GM12878 (cell line): ENCODE data around the gene RAB30. TPM values are rescaled to one million over a fixed set of nuclear protein-coding genes. Genes with fewer than 3 reads are reported as not detected.

ENCODE experiments used
- ATAC-seq: fragments of 200-7000 bp; cut with Tn5 transposase; 3 replicates; pipeline ENCODE4 v1.9.1; 2020; ENCODE audit warnings: mild to moderate bottlenecking, moderate library complexity
- BruUV-seq: library from RNA; stranded (reverse); fragments of 400-500 nt; replicated peaks from 2 replicates; lab custom pipeline; 2021; lab: Mats Ljungman, UMichigan
- CTCF ChIA-PET: fragments of 300-600 bp; sonication (Branson Sonifier 250); formaldehyde crosslinking; extraction: SDS; loops from one replicate; lab custom pipeline; 2021; ENCODE audit warnings: inconsistent platforms; lab: Yijun Ruan, JAX
- POLR2A ChIA-PET: fragments of 350-600 bp; formaldehyde crosslinking; extraction: SDS; loops from one replicate; lab custom pipeline; 2021; ENCODE audit warnings: inconsistent platforms; lab: Charles Lee
- RAD21 ChIA-PET: fragments of 300-600 bp; sonication (Branson Sonifier 250); formaldehyde crosslinking; loops from one replicate; lab custom pipeline; 2023; ENCODE audit warnings: antibody characterized with exemption; ENCODE audit not compliant: unreplicated experiment; lab: Charles Lee
- SMC1A ChIA-PET: fragments of 300-600 bp; sonication (Branson Sonifier 250); formaldehyde crosslinking; loops from one replicate; lab custom pipeline; 2023; ENCODE audit not compliant: unreplicated experiment, uncharacterized antibody; lab: Charles Lee
- DNase-seq: peaks from one replicate; pipeline ENCODE4 v3.0.0-alpha.2; 2011; ENCODE audit warnings: low read depth, low spot score
- FAIRE-seq: peaks from 3 replicates; lab custom pipeline; 2011; peaks lifted over from hg19 to GRCh38; lab: Jason Lieb, UNC
- H2AFZ ChIP-seq: 2 replicates; pipeline ENCODE4 v1.6.0; 2011; ENCODE audit warnings: low read depth, low read length, control low read depth; ENCODE audit not compliant: control insufficient read depth
- H3K27ac ChIP-seq: 2 replicates; pipeline ENCODE4 v1.5.1; 2011; ENCODE audit warnings: control low read depth; ENCODE audit not compliant: control insufficient read depth, insufficient read depth
- H3K27me3 ChIP-seq, 2 experiments: replicated peaks in 1 of 2; 2 replicates each; pipeline versions ENCODE4 v1.6.0 to v1.6.1; 2011; ENCODE audit warnings: low read length in 1 of 2; ENCODE audit not compliant: control insufficient read depth in 2 of 2, insufficient read depth in 2 of 2
- H3K36me3 ChIP-seq, 2 experiments: 2 replicates each; pipeline ENCODE4 v1.5.1; 2011; ENCODE audit warnings: low read length in 1 of 2; ENCODE audit not compliant: control insufficient read depth in 2 of 2, insufficient read depth in 2 of 2
- H3K4me1 ChIP-seq: 2 replicates; pipeline ENCODE4 v1.6.1; 2011; ENCODE audit warnings: mild to moderate bottlenecking, low read length, moderate library complexity, mixed read lengths; ENCODE audit not compliant: control insufficient read depth, insufficient read depth
- H3K4me2 ChIP-seq: 2 replicates; pipeline ENCODE4 v1.6.0; 2011; ENCODE audit warnings: control low read depth; ENCODE audit not compliant: control insufficient read depth, insufficient read depth
- H3K4me3 ChIP-seq: fragments of 200-600 bp; sonication (generic); 2 replicates; pipeline ENCODE4 v1.5.1; 2016
- H3K79me2 ChIP-seq: 2 replicates; pipeline ENCODE4 v1.6.0; 2011; ENCODE audit warnings: low read length; ENCODE audit not compliant: control insufficient read depth, insufficient read depth
- H3K9ac ChIP-seq: 2 replicates; pipeline ENCODE4 v1.8.0; 2011; ENCODE audit warnings: low read length, control low read depth, mixed read lengths; ENCODE audit not compliant: control insufficient read depth, insufficient read depth
- H3K9me3 ChIP-seq: replicated peaks from 3 replicates; pipeline ENCODE4 v1.5.1; 2011; ENCODE audit warnings: mild to moderate bottlenecking, low read length; ENCODE audit not compliant: control insufficient read depth, insufficient read depth
- H4K20me1 ChIP-seq: 2 replicates; pipeline ENCODE4 v1.6.0; 2011; ENCODE audit not compliant: control insufficient read depth, insufficient read depth
- BCL11A ChIP-seq: IDR thresholded peaks from 2 replicates; pipeline ENCODE4 v1.6.1; 2011; ENCODE audit warnings: low read depth, low read length
- CBX3 ChIP-seq: fragments of 200-600 bp; sonication (generic); IDR thresholded peaks from 2 replicates; pipeline ENCODE4 v1.6.1; 2016; ENCODE audit warnings: low read depth, borderline replicate concordance
- DPF2 ChIP-seq: fragments of 450-650 bp; IDR thresholded peaks from 2 replicates; pipeline ENCODE4 v1.6.1; 2017; ENCODE audit warnings: mild to moderate bottlenecking
- EP300 ChIP-seq, 2 experiments: fragments of 150-350 bp in 1 of 2; IDR thresholded peaks; 2 replicates each; pipeline ENCODE4 v1.6.1; 2011 to 2012; ENCODE audit warnings: low read depth in 2 of 2, low read length in 2 of 2, borderline replicate concordance in 1 of 2, improper control_type of control experiment in 1 of 2, inconsistent platforms in 1 of 2; ENCODE audit not compliant: control insufficient read depth in 1 of 2
- ESRRA ChIP-seq: IDR thresholded peaks from 2 replicates; pipeline ENCODE4 v1.6.1; 2012; ENCODE audit warnings: mild to moderate bottlenecking, low read length, improper control_type of control experiment
- HDGF ChIP-seq: fragments of 450-650 bp; IDR thresholded peaks from 2 replicates; pipeline ENCODE4 v1.6.1; 2016; ENCODE audit warnings: antibody characterized with exemption
- IKZF1 ChIP-seq: fragments of 450-650 bp; conservative IDR thresholded peaks from 2 replicates; pipeline ENCODE4 v1.6.1; 2017; ENCODE audit warnings: antibody characterized with exemption, mild to moderate bottlenecking
- MLLT1 ChIP-seq: fragments of 450-650 bp; IDR thresholded peaks from 2 replicates; pipeline ENCODE4 v1.6.1; 2016; ENCODE audit warnings: mild to moderate bottlenecking
- NRF1 ChIP-seq: conservative IDR thresholded peaks from 2 replicates; pipeline ENCODE4 v1.6.1; 2011; ENCODE audit warnings: mild to moderate bottlenecking, low read depth, low read length, improper control_type of control experiment
- STAT3 ChIP-seq: IDR thresholded peaks from 2 replicates; pipeline ENCODE4 v1.6.1; 2011; ENCODE audit warnings: low read depth, low read length, improper control_type of control experiment
- WGBS: methylation state at CpG from one replicate; pipeline ENCODE4 v1.1.6; 2016; ENCODE audit warnings: low lambda C conversion rate; ENCODE audit not compliant: insufficient replicate concordance, insufficient coverage; ENCODE audit errors: missing lambda C conversion rate; 5-methylcytosine and 5-hydroxymethylcytosine counted together
- in situ Hi-C: fragments of 300-500 bp; cut with MboI; formaldehyde crosslinking; loops from 9 replicates; pipeline ENCODE4 v1.14.3; 2018; ENCODE audit warnings: mixed read lengths
- intact Hi-C: fragments of 100-400 bp; cut with micrococcal nuclease; formaldehyde crosslinking; loops from one replicate; pipeline ENCODE4 v1.14.2; 2022; ENCODE audit not compliant: unreplicated experiment
- polyA plus RNA-seq, 11 experiments: library from polyadenylated mRNA; depleted of rRNA in 4 of 11; unstranded in 6 of 11; stranded (reverse) in 5 of 11; fragments of >200 nt; fragmentation: Nextera tagmentation in 4 of 11; fragmentation: Illumina TruSeq in 1 of 11; extraction: Ambion mirVana in 4 of 11; extraction: Trizol in 1 of 11; gene quantifications; 1 replicate in 1 of 11; 2 replicates in 10 of 11; pipeline versions ENCODE4 v1.2.1 to v1.2.3, GENCODE V29; 2011 to 2016; ENCODE audit warnings: inconsistent platforms in 2 of 11, missing spikeins in 2 of 11, low read depth in 1 of 11
- total RNA-seq, 4 experiments: library from RNA; depleted of rRNA in 3 of 4; stranded (reverse); fragments of >200 nt in 3 of 4; fragmentation: Illumina TruSeq in 1 of 4; extraction: Trizol in 1 of 4; gene quantifications; 2 replicates each; pipeline versions ENCODE4 v1.2.1 to v1.2.3, GENCODE V29; 2013 to 2021
- TF ChIP-seq, protein P1 (sequence below): fragments of 450-650 bp; IDR thresholded peaks from 2 replicates; pipeline ENCODE4 v1.6.1; 2016; ENCODE audit warnings: mild to moderate bottlenecking, moderate library complexity, borderline replicate concordance
- TF ChIP-seq, protein P2 (sequence below): fragments of 450-650 bp; IDR thresholded peaks from 2 replicates; pipeline ENCODE4 v1.6.1; 2017; ENCODE audit warnings: antibody characterized with exemption, mild to moderate bottlenecking, moderate library complexity
- TF ChIP-seq, protein P3 (sequence below): IDR thresholded peaks from 2 replicates; pipeline ENCODE4 v1.6.1; 2012; ENCODE audit warnings: low read length, inconsistent platforms

Gene RAB30
- total and polyA plus RNA-seq, 10 of the 15 experiments (the other 5 are each of a cell fraction or from before 2014, with no cell fraction given) = 9.8 to 26.7 (median 19.2) TPM

GRCh38 chr11:82981852-82982251 lies 89.8 kb downstream of the RAB30 start:
- Histone ChIP-seq H3K4me1 (peaks cover 15% of the 10 kb centered on the region), H4K20me1 (no peaks in the 10 kb centered on the region), H3K4me3 (no peak overlapping the region), H3K4me2 (no peak overlapping the region), H3K27ac (no peak overlapping the region), H3K36me3 (peaks cover 2 to 7% of the 10 kb centered on the region in 2 experiments; a peak in 2 of 4 replicates), H3K9me3 (no peaks in the 10 kb centered on the region), H3K9ac (no peak overlapping the region), H2AFZ (no peak overlapping the region), H3K79me2 (no peaks in the 10 kb centered on the region), H3K27me3 (no peaks in the 10 kb centered on the region)
- WGBS = 81% methylated on average over 6 of the region's 6 CpGs
- SMC1A ChIA-PET = interaction anchor here (1.1 to 2.7 kb wide), 5 partner anchors 12 to 25 kb away, joined by 3 to 12 read pairs (median 3); no protein-coding TSS in a partner anchor
- in situ Hi-C loops (no loop called here), intact Hi-C loops (no loop called here)
- CTCF ChIA-PET = interaction anchor here (1.0 to 1.2 kb wide), 3 partner anchors 8 to 11 kb away, joined by 3 to 4 read pairs (median 3); no protein-coding TSS in a partner anchor
- RAD21 ChIA-PET = interaction anchor here (0.8 kb wide), 1 partner anchor 14 kb away, joined by 3 read pairs; no protein-coding TSS in a partner anchor
- DNase-seq (no peak), ATAC-seq (no peak), FAIRE-seq (no peak)
- no peak for TF ChIP-seq HDGF
- TF ChIP-seq BCL11A = no peak
- TF ChIP-seq, protein P1, sequence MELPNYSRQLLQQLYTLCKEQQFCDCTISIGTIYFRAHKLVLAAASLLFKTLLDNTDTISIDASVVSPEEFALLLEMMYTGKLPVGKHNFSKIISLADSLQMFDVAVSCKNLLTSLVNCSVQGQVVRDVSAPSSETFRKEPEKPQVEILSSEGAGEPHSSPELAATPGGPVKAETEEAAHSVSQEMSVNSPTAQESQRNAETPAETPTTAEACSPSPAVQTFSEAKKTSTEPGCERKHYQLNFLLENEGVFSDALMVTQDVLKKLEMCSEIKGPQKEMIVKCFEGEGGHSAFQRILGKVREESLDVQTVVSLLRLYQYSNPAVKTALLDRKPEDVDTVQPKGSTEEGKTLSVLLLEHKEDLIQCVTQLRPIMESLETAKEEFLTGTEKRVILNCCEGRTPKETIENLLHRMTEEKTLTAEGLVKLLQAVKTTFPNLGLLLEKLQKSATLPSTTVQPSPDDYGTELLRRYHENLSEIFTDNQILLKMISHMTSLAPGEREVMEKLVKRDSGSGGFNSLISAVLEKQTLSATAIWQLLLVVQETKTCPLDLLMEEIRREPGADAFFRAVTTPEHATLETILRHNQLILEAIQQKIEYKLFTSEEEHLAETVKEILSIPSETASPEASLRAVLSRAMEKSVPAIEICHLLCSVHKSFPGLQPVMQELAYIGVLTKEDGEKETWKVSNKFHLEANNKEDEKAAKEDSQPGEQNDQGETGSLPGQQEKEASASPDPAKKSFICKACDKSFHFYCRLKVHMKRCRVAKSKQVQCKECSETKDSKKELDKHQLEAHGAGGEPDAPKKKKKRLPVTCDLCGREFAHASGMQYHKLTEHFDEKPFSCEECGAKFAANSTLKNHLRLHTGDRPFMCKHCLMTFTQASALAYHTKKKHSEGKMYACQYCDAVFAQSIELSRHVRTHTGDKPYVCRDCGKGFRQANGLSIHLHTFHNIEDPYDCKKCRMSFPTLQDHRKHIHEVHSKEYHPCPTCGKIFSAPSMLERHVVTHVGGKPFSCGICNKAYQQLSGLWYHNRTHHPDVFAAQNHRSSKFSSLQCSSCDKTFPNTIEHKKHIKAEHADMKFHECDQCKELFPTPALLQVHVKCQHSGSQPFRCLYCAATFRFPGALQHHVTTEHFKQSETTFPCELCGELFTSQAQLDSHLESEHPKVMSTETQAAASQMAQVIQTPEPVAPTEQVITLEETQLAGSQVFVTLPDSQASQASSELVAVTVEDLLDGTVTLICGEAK = no peak
- TF ChIP-seq NRF1 = no peak
- TF ChIP-seq STAT3 = no peak
- TF ChIP-seq EP300 (IDR thresholded peaks at IDR 0.05; ENCODE audit: borderline replicate concordance in 1 of 2, control insufficient read depth in 1 of 2, low read depth in 2 of 2, low read length in 2 of 2) = no peak
- no peak for TF ChIP-seq ESRRA
- TF ChIP-seq IKZF1 = no peak
- no peak for TF ChIP-seq MLLT1
- no peak for TF ChIP-seq CBX3
- TF ChIP-seq DPF2 = no peak
- TF ChIP-seq, protein P2, sequence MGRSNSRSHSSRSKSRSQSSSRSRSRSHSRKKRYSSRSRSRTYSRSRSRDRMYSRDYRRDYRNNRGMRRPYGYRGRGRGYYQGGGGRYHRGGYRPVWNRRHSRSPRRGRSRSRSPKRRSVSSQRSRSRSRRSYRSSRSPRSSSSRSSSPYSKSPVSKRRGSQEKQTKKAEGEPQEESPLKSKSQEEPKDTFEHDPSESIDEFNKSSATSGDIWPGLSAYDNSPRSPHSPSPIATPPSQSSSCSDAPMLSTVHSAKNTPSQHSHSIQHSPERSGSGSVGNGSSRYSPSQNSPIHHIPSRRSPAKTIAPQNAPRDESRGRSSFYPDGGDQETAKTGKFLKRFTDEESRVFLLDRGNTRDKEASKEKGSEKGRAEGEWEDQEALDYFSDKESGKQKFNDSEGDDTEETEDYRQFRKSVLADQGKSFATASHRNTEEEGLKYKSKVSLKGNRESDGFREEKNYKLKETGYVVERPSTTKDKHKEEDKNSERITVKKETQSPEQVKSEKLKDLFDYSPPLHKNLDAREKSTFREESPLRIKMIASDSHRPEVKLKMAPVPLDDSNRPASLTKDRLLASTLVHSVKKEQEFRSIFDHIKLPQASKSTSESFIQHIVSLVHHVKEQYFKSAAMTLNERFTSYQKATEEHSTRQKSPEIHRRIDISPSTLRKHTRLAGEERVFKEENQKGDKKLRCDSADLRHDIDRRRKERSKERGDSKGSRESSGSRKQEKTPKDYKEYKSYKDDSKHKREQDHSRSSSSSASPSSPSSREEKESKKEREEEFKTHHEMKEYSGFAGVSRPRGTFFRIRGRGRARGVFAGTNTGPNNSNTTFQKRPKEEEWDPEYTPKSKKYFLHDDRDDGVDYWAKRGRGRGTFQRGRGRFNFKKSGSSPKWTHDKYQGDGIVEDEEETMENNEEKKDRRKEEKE = no peak
- TF ChIP-seq, protein P3, sequence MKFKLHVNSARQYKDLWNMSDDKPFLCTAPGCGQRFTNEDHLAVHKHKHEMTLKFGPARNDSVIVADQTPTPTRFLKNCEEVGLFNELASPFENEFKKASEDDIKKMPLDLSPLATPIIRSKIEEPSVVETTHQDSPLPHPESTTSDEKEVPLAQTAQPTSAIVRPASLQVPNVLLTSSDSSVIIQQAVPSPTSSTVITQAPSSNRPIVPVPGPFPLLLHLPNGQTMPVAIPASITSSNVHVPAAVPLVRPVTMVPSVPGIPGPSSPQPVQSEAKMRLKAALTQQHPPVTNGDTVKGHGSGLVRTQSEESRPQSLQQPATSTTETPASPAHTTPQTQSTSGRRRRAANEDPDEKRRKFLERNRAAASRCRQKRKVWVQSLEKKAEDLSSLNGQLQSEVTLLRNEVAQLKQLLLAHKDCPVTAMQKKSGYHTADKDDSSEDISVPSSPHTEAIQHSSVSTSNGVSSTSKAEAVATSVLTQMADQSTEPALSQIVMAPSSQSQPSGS = no peak
- no TSS peak for BruUV-seq
- POLR2A ChIA-PET = no interaction called here
